HG02852 (cell line): Measurements from ENCODE around the gene ZC3H7B.

Experiments used
- ATAC-seq: cut with Tn5 transposase; IDR thresholded peaks from one replicate; pipeline ENCODE4 v1.9.1; 2021; ENCODE audit warnings: mild to moderate bottlenecking, moderate library complexity; ENCODE audit not compliant: unreplicated experiment

ZC3H7B gene

DNA sequence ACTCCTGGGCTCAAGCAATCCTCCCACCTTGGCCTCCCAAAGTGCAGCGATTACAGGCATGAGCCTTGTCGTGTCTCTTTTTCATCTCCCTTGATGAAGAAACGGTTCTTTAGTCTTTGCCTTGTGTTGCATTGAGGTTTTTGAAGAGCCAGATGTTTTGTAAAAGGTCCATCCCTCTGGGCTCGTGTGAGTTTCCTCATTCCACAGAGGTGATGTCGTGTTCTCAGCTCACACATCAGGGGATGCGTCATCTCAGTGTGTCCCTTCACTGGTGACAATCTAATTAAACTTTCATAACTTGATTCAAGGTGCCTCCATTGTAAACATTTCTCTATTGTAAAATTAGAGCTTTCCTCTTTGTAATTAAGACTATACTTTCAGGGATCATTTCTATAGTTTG is 50.7 kb downstream of the ZC3H7B start:
- no peak for ATAC-seq

DNA sequence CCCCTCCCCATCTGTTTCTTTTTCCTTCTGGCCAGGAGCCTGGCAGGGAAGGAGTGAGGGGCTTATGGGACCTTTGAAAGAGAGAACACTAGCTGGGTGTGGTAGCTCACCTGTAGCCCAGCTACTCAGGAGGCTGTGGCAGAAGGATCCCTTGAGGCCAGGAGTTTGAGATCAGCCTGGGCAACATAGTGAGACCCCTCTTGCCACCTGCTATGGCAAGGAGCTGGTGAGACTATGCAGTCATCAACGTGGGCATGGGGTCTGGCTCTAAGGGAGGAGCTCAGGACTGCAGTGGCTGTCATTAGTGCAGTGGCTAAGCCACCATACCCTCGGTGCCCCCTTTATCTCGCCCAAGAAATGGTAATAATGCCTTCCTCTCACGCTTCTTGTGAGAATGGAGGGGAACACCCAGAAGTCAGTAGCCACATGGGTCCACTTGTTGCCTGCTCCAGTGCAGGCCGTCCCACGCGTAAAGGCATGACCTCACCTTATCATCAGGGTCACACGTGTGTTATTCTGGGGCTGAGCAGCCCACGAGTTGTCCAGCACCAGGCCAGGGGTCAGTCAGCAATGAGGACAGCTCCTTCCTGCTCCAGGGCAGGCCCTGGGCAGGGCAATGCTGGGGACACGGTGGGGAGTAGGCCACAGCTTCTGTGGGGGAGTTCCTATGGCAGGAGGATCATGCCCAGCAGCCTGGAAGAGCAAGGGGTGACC is 52.7 kb downstream of the ZC3H7B start:
- ATAC-seq, result no peak

DNA sequence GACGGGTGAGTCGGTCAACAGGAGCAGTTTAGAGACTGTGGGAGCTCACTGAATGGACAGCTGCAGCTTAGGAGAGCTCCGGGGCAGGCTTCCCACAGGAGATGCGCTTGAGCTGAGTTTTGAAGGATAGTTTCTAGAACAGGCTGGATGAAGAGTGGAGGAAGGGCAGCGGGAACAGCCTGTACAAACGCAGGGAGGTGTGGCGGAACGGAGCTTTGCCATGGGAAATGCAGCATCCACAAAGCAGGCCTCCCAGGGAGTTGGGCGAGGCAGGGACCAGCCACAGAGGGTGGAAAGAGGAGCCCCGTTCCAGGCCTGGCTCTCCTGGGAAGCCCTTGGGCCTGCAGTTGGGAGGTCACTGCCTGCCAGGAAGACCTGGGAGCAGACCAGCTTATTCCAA is 53.7 kb downstream of the ZC3H7B start:
- no peak for ATAC-seq

DNA sequence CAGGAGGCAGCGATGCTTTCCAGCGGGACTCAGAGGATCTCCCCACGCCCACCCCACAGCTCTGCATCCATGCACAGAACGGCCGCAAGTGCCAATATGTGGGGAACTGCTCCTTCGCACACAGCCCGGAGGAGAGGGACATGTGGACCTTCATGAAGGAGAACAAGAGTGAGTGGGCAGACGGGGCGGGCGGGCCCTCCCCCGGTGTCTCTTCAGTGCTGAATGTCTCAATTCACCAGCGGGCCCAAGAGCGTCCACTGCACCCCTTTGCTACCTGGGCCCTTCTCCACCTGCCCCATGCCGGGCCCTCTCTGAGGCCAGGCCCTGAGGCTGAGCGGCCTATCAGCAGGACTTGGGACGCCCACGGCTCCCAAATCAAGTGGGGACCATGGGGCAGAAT is 54.6 kb downstream of the ZC3H7B start:
- ATAC-seq, result no peak

DNA sequence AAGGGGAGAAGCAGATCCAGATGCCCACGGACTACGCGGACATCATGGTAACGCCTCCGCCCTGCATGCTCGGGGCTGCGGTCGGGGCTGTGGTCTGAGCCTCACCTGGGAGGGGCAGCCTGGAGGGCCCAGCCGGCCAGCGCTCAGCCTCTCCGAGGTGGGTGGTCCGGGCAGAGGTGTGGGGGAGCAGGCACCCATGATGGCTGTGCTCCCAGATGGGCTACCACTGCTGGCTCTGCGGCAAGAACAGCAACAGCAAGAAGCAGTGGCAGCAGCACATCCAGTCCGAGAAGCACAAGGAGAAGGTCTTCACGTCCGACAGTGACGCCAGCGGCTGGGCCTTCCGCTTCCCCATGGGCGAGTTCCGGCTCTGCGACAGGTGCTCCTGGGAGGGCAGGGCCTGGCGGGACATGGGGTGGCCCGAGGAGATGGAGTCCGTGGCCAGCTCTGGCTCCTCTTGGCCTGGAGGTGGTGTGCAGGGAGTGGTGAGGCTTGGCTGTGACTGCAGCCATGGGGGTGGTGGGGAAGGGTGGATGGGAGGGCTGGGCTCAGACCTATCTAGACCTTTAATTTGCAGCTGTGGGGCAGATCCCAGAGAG is 55.2 kb downstream of the ZC3H7B start:
- no peak for ATAC-seq

DNA sequence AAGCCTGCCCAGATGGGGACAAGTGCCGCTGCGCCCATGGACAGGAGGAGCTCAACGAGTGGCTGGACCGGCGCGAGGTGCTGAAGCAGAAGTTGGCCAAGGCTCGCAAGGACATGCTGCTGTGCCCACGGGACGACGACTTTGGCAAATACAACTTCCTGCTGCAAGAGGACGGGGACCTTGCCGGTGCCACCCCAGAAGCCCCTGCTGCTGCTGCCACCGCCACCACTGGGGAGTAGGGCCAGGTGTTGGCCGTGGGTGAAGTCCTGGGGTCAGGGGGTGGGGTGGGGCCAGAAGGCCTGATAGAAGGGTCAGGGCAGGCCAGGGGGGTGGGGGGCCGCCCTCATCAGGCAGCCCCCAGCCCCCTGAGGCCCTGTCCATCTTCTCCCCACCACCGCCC is 55.9 kb downstream of the ZC3H7B start:
- no peak for ATAC-seq

DNA sequence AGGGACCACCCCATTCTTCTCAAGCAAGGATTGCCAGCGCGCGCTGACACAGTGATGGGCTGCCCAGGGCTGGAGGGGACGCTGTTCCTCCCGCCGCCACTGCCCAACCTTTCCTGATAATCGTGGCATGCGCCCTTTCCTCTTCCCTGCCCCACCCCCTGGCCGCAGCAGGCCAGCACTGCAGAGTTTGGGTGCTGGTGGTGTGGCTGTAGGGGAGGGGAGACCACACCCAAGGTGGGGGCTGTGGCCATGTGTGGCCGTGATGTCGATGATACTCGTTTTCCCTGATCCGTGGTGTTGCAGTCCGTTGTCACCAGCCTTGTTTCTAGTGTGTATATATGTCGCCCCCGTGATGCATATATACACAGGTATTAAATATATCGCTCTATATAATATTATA is 57.6 kb downstream of the ZC3H7B start:
- no peak for ATAC-seq

DNA sequence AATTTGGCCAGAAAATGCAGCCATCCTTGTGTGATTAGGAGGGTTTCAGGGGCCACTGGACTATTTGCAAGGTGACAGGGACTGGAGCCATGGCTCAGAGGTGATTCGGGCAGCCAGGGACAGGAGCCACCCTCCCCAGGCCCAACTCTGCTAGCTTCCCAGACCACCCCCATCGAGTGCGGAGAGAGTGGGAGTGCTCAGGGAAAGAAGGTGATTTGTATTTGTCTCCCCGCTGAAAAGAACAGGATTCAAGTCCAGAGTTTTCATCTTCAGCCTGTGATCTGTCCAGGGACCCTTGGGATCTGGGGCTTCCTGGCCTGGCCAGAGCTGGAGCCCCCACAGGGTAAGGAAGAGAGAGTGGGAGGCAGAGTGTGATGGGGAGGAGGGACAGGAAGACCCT is 58.1 kb downstream of the ZC3H7B start:
- ATAC-seq, result no peak

DNA sequence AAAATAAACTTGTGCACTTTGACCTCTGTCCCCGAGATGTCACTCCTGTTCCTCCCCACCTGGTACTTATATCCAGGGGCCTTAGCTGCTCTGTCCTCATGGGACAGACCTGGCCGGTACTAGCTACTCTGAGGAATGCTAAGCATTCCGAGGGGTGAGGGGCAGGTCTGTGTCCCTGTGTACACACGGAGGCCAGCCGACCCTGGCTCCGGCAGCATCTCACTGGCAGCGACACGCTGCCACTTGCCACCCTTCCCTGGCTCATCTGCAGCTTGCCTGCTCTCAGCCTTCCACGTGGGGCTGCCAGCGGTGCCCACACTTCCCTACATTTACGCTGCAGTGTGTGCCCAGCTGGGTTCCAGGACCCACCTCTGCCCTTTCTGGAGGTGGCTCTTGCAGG is 58.8 kb downstream of the ZC3H7B start:
- no peak for ATAC-seq

DNA sequence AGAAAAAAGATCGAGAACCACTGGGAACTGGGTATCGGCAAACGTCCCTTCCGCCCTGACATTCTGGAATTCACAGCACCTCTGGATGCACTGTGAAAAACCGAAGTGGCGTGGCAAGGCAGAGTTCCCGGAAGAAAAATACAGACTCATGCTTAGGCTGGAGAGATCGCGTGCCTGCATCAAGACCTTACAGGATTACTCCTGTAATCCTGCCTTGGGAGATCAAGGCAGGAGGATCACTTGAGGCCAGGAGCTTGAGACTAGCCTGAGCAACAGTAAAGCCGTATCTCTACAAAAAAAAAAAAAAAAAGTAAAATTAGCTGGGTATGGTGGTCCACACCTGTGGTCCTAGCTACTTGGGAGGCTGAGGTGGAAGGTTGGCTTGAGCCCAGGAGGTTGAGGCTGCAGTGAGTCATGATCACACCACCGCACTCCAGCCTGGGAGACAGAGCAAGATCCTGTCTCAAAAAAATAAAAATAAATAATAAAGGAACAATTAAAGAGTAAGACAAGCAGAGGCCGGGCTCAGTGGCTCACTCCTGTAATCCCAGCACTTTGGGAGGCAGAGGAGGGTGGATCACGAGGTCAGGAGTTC is 60.5 kb downstream of the ZC3H7B start:
- no peak for ATAC-seq

DNA sequence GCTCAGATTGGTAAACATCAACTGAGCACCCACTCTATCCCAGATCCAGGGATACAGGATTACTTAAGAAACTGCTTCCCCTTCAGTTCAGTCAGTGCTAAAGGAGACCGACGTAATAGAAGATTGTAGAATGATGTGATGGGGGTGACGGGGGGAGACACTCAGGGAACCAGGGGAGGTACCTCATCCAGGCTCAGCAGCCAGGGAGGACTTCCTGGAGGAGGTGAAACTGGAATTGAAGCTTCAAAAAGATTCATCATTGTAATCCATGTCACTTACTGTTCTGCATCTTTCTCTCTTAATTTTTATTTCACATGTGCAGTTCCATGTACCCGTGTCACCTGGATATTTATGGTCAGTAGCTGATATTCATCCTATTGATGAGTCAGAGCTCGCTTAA is 61.3 kb downstream of the ZC3H7B start:
- ATAC-seq, result no peak

DNA sequence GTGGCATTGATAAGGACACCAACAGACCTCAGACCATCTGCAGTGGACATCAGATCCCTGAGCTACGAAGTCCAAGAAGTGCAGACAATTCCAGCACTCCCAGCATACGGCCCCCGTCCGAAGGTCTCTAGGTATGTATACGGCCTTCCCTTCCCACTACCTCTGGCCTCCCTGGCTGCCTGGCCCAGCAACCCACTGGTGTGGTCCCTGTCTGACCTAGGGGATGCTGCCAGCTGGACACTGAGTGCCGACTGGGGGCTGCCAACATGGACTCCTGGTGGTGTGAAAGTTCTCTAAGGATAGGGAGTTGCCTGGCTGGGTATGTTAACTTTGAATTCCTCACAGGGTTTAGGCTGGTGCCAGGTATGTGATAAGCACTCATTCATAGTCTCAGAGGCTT is 62.9 kb downstream of the ZC3H7B start:
- no peak for ATAC-seq

DNA sequence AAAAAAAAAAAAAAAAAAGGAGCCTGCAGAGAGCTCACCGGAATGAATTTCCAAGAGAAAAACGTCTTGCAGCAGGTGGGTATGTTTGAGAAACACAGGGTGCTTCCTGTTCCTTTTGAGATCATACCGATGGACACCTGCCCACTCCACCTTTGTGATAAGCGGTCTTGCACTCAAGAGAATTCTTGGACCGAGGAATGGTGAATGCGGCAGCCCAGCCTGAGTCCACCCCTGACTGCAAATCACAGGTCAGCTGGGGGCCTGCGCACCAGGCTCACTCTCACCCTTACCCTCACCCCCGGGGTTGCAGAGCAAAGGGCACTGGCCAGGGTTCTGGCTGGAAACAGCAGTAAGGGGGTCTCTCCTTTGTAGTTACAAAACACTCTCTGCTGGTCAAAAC is 63.6 kb downstream of the ZC3H7B start:
- no peak for ATAC-seq

DNA sequence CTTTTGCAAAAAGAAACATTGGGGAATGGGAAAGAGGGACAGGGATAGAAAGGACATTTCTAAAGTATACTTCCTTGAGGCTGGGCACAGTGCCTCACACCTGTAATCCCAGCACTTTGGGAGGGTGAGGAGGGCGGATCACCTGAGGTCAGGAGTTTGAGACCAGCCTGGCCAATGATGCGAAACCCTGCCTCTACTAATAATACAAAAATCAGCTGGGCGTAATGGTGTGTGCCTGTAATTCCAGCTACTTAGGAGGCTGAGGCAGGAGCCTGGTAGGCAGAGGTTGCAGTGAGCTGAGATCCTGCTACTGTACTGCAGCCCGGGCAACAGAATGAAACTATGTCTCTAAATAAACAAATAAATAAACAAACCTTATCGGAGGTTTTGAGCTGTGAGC is 64.1 kb downstream of the ZC3H7B start:
- no peak for ATAC-seq

DNA sequence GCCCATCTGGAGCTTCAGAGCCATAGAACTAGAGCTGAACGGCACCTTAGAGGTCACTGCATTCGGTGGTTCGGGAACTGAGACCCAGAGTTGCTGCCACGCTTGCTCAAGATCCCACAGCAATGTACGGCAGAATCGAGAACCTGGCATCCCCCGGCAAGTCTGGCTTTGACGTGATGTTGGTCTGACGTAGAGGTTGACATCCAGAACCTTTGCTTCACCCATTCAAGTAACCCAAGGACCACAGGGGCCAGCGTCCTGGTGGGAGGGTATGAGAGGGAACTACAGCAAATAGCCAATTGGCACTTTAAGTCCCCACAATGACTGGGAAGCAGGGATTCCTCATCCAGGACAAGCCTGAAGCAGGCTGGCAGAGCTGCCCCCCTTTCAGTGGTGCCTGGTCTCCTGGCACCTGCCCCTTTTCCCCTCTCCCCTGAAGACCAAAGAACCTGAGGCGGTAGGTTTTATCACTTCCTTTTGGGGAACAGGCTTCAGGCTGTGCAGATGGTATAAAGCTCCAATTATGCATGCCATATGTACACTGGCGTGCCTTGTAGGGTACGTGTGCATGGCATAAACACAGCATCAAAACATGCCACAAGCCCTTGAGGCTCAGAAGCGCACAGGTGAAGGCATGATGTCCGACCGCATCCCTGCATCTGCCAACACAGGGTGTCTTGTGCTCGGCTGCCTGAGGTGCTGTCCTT is 65.2 kb downstream of the ZC3H7B start:
- ATAC-seq, result no peak

DNA sequence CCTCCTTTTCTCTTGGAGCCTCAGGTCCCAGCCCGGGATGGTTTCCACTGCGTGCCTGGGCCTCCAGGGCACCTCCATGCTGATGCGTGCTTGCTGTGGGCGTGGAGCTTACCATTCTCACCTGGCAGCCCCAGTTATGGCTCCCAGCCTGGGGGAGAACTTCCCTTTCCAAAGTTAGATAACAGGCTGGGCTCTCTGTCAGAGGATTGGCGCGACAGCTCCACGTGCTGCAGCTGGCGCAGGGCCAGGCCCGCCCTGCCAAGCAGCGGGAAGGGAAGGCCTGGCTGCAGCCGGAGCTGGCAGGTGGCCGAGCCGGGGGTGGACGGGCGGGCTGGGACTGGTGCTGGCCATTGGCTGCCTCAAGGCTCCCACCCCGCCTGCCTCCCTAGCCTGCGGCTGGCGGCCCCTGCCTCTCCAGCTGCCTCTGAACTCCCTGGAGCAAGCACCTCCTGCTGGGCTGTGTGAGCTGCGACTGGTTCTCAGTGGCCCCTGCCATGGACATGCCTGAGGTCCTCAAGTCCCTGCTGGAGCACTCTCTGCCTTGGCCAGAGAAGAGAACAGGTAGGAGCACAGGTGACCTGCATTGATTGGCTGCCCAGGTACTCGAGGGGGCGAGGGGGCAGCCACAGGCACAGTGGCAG is 65.8 kb downstream of the ZC3H7B start:
- ATAC-seq, result no peak

DNA sequence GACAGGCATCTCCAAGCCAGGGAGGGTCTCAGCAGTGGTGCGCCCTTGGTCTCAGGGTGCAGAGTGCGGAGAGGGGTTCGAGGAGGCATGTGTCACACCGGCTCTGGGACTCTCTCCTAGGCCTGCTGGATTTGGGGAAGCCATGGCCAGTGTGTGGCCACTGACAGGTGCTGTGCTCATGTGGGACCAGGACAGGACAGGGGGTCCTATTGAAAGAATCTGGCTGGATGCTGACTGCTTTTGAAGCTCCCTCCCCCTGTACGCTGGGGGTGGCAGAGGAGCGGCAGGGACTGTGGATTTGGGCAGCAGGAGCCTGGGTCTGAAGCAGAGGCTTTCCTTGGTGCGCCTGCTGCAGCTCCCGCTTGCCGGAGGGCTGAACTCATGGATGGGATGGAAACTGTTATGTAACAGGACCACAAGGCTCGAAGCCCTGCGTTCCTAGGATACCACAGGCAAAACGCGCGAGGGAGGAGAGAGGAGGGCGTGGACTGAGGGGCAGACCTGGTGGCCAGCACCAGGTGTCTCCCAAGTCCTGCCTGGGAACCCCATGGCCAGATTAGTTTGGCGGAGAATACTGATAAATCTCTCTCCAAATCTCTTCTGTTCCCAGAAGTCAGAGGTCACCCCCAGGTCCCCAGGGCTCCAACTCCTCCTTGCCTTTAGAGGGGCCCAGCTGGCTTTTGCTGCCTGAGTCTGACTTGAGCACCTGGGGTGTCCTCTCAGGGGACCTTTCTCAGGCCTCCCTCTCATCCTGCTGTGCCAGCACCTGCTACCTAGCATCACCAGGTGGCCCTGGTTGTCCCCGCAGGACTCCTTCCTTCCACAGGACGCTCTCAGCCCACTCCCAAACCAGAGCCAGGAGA is 66.6 kb downstream of the ZC3H7B start:
- no peak for ATAC-seq

DNA sequence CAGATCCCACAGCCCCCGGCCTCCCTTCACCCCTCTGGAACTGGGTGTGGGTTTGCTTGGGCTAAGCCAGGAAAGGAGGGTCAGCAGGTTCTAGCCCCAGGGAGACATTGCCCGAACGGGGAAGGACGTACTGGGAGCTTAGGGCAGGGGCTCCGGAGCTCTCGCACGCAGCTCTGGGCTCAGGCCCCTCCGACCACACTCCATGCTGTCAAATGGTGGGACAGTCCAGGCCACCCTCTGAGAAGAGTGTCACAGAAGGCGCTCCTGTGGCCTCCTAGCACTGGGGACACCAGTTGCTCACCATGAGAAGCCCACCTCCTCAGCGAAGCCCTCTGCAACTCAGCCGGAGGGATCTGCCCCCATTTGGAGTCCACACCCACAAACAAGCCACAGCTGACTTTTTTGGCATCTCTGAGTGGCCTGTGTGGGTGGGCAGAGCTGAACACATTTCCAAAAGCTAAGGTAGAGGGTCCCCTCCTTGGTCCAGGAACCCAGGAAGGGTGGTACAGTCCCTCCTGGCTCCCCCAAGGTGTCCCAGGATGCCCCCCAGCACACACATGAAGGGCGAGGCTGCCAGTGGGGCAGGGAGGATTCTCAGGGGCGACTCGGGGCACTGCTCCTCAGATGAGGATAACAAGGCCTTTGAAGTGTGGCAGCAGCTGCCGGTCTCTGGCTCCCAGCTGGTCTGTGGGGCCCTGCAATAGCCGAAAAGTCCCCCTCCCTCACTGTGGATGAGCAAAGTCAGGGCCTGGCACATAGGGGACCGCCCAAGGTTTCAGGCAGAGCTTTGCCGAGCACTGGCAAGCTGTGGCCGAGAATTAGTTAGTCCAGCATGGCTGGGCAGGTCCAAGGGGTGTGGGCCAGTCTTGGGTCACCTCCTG is 67.5 kb downstream of the ZC3H7B start:
- no peak for ATAC-seq

DNA sequence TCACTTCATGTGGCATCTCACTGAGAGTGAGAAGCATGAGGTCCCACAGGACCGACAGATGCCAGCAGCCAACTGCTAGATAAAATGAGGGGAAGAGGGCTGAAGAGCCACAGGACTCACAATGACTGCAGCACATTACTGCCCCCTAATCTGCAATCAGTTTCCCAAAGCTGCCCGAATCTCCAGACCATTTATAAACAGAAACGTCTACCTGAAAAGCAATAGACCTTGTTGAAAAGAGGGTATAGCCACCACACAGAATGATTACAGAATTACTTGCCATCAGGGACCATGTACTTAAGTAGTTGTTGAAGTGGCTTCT is 68.1 kb downstream of the ZC3H7B start:
- ATAC-seq, result no peak

DNA sequence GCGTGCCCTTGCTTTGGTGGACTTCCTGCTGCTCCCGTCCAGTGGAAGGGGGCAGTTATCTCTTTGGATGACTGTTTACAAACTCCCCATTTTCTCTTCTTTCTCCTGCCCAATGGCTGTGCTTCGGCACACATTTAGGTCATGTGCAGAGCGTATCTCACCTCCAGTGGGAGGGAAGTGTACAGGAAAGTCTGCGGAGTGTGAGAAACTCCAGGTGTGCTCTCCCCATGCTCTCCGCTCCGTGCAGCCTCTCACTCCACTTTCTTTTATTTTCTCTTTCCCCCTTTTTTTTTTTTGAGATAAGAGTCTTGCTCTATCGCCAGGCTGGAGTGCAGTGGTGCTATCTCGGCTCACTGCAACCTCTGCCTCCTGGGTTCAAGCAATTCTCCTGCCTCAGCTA is 68.5 kb downstream of the ZC3H7B start:
- no peak for ATAC-seq
